K562 (cell line): ENCODE measurements around the gene TMEM234. TPM values are rescaled to one million over a fixed set of nuclear protein-coding genes. Genes with fewer than 3 reads are reported as not detected.

Source experiments
- HSF4 ChIP-seq: fragments of 250-450 bp; sonication (Bioruptor Pico); IDR thresholded peaks from 2 replicates; pipeline ENCODE4 v2.1.2; 2022; ENCODE audit warnings: mild to moderate bottlenecking, moderate library complexity, borderline replicate concordance
- JUN ChIP-seq, 2 experiments: sonication (generic) in 1 of 2; formaldehyde crosslinking in 1 of 2; IDR thresholded peaks; 2 replicates each; pipeline versions ENCODE4 v1.6.1 to v1.8.0; 2012 to 2022; ENCODE audit warnings: borderline replicate concordance in 2 of 2, mild to moderate bottlenecking in 2 of 2, improper control_type of control experiment in 1 of 2, low read depth in 1 of 2, low read length in 1 of 2, missing genetic modification reagents in 1 of 2
- KDM2B ChIP-seq: fragments of 250-450 bp; sonication (Bioruptor Pico); IDR thresholded peaks from 2 replicates; pipeline ENCODE4 v1.8.0; 2021; ENCODE audit warnings: mild to moderate bottlenecking, moderate library complexity
- MAFK ChIP-seq: IDR thresholded peaks from 2 replicates; pipeline ENCODE4 v1.6.1; 2011; ENCODE audit warnings: low read length, improper control_type of control experiment
- MYNN ChIP-seq, 2 experiments: sonication (generic); formaldehyde crosslinking in 1 of 2; IDR thresholded peaks; 2 replicates each; pipeline versions ENCODE4 v1.5.0 to v1.6.1; 2016 to 2020; ENCODE audit warnings: antibody characterized with exemption in 1 of 2, missing genetic modification reagents in 1 of 2
- SPI1 ChIP-seq: IDR thresholded peaks from 2 replicates; pipeline ENCODE4 v1.6.1; 2011; ENCODE audit warnings: low read depth, low read length, control low read depth, borderline replicate concordance
- XRCC5 ChIP-seq: fragments of 200-400 bp; formaldehyde crosslinking; IDR thresholded peaks from 2 replicates; pipeline ENCODE4 v1.6.1; 2017; ENCODE audit warnings: low read depth, mild to moderate bottlenecking, low read length
- ZBTB7A ChIP-seq: IDR thresholded peaks from 2 replicates; pipeline ENCODE4 v1.6.1; 2011; ENCODE audit warnings: low read depth, mild to moderate bottlenecking, low read length, moderate library complexity, borderline replicate concordance; ENCODE audit not compliant: control insufficient read depth
- ZNF133 ChIP-seq: fragments of 250-450 bp; sonication (Bioruptor Pico); IDR thresholded peaks from 2 replicates; pipeline ENCODE4 v1.4.0; 2020; ENCODE audit warnings: mild to moderate bottlenecking
- ZNF583 ChIP-seq: fragments of 250-450 bp; sonication (Bioruptor Pico); IDR thresholded peaks from 2 replicates; pipeline ENCODE4 v1.4.0; 2020
- polyA plus RNA-seq, 8 experiments: library from polyadenylated mRNA; depleted of rRNA in 4 of 8; stranded (reverse) in 5 of 8; unstranded in 3 of 8; fragments of >200 nt; fragmentation: Nextera tagmentation in 2 of 8; fragmentation: Illumina TruSeq in 1 of 8; extraction: Ambion mirVana in 2 of 8; extraction: Trizol in 1 of 8; gene quantifications; 2 replicates each; pipeline versions ENCODE4 v1.2.1 to v1.2.3, GENCODE V29; 2011 to 2014; ENCODE audit warnings: inconsistent platforms in 1 of 8, missing spikeins in 1 of 8
- total RNA-seq, 7 experiments: library from RNA; depleted of rRNA in 6 of 7; stranded (reverse); fragments of >200 nt in 6 of 7; fragmentation: Illumina TruSeq in 2 of 7; extraction: Trizol in 2 of 7; gene quantifications; 2 replicates each; pipeline versions ENCODE4 v1.2.1 to v1.2.3, GENCODE V29; 2011 to 2021; ENCODE audit warnings: low replicate concordance in 1 of 7
- TF ChIP-seq, protein P1 (sequence below): fragments of 250-450 bp; sonication (Bioruptor Pico); IDR thresholded peaks from 2 replicates; pipeline ENCODE4 v1.5.0; 2020; ENCODE audit warnings: mild to moderate bottlenecking
- TF ChIP-seq, protein P2 (sequence below): fragments of 450-650 bp; IDR thresholded peaks from 2 replicates; pipeline ENCODE4 v1.6.1; 2016; ENCODE audit warnings: antibody characterized with exemption
- TF ChIP-seq, protein P3 (sequence below): sonication (generic); formaldehyde crosslinking; IDR thresholded peaks from 2 replicates; pipeline ENCODE4 v1.8.0; 2022; ENCODE audit warnings: mild to moderate bottlenecking, missing genetic modification reagents
- TF ChIP-seq, protein P4 (sequence below): fragments of 150-350 bp; IDR thresholded peaks from 2 replicates; pipeline ENCODE4 v1.6.1; 2014; ENCODE audit warnings: low read depth, mild to moderate bottlenecking, low read length, borderline replicate concordance

The TMEM234 gene
- total and polyA plus RNA-seq, 9 of the 15 experiments (the other 6 are each of a cell fraction or from before 2014, with no cell fraction given), result 5.0 to 12.9 (median 7.6) TPM

DNA sequence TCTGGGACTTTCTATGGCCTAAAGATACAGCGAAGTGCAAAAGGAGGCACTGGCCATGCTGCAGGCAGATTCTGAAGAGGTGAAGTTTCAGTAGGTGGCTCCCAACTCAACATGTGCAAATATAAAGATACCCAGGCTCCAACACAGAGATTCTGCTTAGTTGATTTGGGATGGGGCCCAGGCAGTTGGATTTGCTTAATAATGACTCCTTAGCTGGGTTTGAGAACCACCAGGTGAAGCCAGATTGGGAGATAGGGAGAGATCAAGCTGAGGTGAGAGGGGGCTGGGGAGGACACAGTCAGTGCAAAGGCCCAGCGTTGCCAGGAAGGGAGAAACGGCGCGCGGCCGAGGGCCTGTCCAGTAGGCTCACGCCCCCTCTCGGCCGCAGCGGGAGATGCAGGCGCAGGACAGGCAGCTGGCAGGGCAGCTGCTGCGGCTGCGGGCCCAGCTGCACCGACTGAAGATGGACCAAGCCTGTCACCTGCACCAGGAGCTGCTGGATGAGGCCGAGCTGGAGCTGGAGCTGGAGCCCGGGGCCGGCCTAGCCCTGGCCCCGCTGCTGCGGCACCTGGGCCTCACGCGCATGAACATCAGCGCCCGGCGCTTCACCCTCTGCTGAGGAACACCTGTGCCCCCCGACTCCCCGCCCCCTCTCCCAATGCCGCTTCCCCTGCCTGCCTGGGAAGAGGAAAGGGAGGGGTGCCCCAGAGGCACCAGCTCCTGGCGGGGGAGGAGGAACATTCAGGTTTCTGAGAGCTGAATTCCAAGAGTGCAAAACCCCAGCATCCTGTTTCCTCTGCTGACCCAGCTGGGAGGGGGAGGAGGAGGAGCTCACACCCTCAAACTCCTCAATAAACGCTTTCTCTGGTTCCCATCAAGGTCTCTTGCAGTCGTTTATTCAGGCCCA, 26.1 kb upstream of the TMEM234 start (continued):
- TF ChIP-seq JUN (IDR thresholded peaks at IDR 0.05; ENCODE audit: borderline replicate concordance, low read depth, low read length) (peak; percentile 46; the same call in 1 of the 2 replicates), JUN (CRISPR knock-in tag; IDR thresholded peaks at IDR 0.05; ENCODE audit: borderline replicate concordance) (no peak), ZNF583 (CRISPR knock-in tag) (no peak), MAFK (no peak), ZBTB7A (peak; percentile 62; the same call in 1 of the 2 replicates), HSF4 (CRISPR knock-in tag) (no peak), SPI1 (no peak), MYNN (IDR thresholded peaks at IDR 0.05) (peak; percentile 45; the same call in 1 of the 2 replicates), MYNN (CRISPR knock-in tag; IDR thresholded peaks at IDR 0.05) (no peak), ZNF133 (CRISPR knock-in tag) (no peak), KDM2B (CRISPR knock-in tag) (no peak), XRCC5 (0 out of 2 replicates have a peak, but pooled peaks have one; percentile 73)
- TF ChIP-seq, protein P1, sequence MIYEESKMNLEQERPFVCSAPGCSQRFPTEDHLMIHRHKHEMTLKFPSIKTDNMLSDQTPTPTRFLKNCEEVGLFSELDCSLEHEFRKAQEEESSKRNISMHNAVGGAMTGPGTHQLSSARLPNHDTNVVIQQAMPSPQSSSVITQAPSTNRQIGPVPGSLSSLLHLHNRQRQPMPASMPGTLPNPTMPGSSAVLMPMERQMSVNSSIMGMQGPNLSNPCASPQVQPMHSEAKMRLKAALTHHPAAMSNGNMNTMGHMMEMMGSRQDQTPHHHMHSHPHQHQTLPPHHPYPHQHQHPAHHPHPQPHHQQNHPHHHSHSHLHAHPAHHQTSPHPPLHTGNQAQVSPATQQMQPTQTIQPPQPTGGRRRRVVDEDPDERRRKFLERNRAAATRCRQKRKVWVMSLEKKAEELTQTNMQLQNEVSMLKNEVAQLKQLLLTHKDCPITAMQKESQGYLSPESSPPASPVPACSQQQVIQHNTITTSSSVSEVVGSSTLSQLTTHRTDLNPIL (CRISPR knock-in tag), result no peak
- TF ChIP-seq, protein P2, sequence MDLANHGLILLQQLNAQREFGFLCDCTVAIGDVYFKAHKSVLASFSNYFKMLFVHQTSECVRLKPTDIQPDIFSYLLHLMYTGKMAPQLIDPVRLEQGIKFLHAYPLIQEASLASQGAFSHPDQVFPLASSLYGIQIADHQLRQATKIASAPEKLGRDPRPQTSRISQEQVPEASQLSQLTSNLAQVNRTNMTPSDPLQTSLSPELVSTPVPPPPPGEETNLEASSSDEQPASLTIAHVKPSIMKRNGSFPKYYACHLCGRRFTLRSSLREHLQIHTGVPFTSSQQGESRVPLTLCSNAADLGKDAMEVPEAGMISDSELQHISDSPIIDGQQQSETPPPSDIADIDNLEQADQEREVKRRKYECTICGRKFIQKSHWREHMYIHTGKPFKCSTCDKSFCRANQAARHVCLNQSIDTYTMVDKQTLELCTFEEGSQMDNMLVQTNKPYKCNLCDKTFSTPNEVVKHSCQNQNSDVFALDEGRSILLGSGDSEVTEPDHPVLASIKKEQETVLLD, result peak; percentile 69; the same call in 1 of the 2 replicates
- TF ChIP-seq, protein P3, sequence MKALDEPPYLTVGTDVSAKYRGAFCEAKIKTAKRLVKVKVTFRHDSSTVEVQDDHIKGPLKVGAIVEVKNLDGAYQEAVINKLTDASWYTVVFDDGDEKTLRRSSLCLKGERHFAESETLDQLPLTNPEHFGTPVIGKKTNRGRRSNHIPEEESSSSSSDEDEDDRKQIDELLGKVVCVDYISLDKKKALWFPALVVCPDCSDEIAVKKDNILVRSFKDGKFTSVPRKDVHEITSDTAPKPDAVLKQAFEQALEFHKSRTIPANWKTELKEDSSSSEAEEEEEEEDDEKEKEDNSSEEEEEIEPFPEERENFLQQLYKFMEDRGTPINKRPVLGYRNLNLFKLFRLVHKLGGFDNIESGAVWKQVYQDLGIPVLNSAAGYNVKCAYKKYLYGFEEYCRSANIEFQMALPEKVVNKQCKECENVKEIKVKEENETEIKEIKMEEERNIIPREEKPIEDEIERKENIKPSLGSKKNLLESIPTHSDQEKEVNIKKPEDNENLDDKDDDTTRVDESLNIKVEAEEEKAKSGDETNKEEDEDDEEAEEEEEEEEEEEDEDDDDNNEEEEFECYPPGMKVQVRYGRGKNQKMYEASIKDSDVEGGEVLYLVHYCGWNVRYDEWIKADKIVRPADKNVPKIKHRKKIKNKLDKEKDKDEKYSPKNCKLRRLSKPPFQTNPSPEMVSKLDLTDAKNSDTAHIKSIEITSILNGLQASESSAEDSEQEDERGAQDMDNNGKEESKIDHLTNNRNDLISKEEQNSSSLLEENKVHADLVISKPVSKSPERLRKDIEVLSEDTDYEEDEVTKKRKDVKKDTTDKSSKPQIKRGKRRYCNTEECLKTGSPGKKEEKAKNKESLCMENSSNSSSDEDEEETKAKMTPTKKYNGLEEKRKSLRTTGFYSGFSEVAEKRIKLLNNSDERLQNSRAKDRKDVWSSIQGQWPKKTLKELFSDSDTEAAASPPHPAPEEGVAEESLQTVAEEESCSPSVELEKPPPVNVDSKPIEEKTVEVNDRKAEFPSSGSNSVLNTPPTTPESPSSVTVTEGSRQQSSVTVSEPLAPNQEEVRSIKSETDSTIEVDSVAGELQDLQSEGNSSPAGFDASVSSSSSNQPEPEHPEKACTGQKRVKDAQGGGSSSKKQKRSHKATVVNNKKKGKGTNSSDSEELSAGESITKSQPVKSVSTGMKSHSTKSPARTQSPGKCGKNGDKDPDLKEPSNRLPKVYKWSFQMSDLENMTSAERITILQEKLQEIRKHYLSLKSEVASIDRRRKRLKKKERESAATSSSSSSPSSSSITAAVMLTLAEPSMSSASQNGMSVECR, result 0 out of 2 replicates have a peak, but pooled peaks have one; percentile 26
- TF ChIP-seq, protein P4, sequence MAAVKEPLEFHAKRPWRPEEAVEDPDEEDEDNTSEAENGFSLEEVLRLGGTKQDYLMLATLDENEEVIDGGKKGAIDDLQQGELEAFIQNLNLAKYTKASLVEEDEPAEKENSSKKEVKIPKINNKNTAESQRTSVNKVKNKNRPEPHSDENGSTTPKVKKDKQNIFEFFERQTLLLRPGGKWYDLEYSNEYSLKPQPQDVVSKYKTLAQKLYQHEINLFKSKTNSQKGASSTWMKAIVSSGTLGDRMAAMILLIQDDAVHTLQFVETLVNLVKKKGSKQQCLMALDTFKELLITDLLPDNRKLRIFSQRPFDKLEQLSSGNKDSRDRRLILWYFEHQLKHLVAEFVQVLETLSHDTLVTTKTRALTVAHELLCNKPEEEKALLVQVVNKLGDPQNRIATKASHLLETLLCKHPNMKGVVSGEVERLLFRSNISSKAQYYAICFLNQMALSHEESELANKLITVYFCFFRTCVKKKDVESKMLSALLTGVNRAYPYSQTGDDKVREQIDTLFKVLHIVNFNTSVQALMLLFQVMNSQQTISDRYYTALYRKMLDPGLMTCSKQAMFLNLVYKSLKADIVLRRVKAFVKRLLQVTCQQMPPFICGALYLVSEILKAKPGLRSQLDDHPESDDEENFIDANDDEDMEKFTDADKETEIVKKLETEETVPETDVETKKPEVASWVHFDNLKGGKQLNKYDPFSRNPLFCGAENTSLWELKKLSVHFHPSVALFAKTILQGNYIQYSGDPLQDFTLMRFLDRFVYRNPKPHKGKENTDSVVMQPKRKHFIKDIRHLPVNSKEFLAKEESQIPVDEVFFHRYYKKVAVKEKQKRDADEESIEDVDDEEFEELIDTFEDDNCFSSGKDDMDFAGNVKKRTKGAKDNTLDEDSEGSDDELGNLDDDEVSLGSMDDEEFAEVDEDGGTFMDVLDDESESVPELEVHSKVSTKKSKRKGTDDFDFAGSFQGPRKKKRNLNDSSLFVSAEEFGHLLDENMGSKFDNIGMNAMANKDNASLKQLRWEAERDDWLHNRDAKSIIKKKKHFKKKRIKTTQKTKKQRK, result no peak
